GM12801 (cell line): ENCODE data around the gene EIF5A.

Source experiments
- TF ChIP-seq, protein P1 (sequence below): IDR thresholded peaks from one replicate; pipeline ENCODE4 v1.5.1; 2011; ENCODE audit warnings: control low read depth; ENCODE audit not compliant: insufficient read length; ENCODE audit errors: extremely low read depth

EIF5A gene

DNA sequence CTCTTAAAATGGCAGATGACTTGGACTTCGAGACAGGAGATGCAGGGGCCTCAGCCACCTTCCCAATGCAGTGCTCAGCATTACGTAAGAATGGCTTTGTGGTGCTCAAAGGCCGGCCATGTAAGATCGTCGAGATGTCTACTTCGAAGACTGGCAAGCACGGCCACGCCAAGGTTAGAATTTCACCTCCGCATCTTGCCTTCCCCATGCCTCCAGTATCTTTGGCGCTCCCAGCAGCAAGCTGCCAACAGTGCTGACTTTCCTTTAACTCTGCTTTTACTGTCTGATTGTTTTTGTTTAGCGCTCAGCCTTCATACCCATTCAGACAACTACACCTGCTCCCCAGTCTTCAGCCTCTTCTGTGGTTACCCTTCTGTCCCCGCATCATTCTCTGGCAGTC, 2.2 kb downstream of the EIF5A start:
- TF ChIP-seq, protein P1, sequence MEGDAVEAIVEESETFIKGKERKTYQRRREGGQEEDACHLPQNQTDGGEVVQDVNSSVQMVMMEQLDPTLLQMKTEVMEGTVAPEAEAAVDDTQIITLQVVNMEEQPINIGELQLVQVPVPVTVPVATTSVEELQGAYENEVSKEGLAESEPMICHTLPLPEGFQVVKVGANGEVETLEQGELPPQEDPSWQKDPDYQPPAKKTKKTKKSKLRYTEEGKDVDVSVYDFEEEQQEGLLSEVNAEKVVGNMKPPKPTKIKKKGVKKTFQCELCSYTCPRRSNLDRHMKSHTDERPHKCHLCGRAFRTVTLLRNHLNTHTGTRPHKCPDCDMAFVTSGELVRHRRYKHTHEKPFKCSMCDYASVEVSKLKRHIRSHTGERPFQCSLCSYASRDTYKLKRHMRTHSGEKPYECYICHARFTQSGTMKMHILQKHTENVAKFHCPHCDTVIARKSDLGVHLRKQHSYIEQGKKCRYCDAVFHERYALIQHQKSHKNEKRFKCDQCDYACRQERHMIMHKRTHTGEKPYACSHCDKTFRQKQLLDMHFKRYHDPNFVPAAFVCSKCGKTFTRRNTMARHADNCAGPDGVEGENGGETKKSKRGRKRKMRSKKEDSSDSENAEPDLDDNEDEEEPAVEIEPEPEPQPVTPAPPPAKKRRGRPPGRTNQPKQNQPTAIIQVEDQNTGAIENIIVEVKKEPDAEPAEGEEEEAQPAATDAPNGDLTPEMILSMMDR, result no peak

DNA sequence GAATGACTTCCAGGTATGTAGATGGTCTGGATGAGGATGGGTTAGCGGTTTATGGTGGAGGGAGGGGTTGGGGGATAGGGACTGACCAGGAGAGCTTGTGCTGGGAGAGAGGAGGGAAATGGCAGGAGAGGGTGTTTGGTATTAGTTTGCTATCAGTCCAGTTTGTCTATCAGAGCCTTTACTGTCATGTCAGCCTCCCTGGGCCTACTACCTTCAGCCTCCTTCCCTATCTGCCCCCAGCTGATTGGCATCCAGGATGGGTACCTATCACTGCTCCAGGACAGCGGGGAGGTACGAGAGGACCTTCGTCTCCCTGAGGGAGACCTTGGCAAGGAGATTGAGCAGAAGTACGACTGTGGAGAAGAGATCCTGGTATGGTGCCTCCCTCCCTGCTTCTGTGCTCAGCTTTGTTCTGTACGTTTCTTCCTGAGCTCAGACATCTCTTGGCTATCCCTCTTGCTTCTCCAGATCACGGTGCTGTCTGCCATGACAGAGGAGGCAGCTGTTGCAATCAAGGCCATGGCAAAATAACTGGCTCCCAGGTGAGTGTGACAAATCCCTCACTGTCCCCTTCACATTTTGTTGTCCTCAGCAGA, 3.8 kb downstream of the EIF5A start:
- TF ChIP-seq, protein P1, result no peak

DNA sequence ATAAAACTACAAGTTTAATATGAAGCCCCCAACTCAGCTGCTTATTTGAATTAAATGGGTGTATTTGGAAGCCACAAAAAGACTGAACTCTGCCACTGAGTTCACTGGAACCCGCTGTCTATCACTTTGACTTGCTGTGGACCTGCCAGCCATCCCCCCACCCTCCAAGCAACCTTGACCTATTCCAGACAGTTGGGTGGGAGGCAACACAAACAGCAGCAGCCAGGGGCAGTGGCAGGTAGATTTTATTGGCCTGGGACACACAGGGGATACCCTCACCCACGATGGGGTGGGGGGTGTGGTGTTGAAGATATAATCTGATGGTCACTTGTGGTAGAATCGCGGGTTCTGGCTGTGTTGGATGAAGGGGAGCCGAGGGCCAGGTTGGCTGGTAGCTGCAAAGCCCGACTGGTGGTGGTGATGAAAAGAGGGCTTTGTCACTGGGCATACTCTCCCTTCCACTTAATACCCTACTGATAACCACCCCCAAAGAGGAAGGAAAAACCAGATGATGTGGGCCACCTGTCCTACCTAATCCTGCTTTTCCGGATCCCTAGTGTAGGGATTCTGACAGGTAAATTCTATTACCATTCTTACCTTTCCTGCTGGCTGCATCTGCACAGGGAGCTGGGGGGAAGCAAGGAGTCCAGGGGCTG, 5.1 kb downstream of the EIF5A start:
- TF ChIP-seq, protein P1, result no peak

DNA sequence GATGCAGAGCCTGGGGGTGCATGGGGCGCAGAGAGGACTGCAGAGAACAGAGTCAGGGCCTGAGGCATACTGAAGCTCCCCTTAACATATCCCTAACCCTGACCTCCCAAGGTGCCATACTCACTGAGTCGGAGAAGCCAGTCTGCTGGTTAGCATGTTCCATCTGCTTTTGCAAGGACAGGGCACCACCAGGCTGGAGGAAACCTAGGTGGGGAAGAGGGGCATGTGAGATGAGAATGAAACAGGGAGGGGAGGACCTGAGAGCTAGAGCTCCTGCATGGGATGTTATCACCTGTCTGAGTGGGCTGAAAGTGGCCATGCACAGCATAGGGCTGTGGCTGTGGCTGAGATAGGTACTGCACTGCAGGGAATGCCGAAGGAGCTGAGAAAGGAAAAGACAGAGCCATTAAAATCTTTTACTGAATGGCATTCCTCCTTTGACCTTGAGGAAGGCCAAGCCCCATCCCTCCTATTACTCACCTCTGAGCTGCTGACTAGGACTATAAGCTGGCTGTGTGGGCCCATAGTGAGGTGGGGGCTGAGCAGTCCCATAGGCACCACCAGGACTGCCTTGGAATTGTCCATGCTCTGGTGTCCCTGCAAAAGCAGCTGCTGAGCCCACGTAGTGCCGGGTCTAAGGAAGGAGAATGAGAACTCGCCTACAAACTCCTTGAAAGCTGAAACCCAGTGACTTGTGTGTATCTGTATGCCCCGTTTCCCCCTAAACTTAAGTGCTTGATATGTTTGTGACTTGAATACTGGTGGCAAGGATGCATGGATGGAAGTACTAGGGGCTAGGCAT, 5.9 kb downstream of the EIF5A start:
- TF ChIP-seq, protein P1, result no peak

DNA sequence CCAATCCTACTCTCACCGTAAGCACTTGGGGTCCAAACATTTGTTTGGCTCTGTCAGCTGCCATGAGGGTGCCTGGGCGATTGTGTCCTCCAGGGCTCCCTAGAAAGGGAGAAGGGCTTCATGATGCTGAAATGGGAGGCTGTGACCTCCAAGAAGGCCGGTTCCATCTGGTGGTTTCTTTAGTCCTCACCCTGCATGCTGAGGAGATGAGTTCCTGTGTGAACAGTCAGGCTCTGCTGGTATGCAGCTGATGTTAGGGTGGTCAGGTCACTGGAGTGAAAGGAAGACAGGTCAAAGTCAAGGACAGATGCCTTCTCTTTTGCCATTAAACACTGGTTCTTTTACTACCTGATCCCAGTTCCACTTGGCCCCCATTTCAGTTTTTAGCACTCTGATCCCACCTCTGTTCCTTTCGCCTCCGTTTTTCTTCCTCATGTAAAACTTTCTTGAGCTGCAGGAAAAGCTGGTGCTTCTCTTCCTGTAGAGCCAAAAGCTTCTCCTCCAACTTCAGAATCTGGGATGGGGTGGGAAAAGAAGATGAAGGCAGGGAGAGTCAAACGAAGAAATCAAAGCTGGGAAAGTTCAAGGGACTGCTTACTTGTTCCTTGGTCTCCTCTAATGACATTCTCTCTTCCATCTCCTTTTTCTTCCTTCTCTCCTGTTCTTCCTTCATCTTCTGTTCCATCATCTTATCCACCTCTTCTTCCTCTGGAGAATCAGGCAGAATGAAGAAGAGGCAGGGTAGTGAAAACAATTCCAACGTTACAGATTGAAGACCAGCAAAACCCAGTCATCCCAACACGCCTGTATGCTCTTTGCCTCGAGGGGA, 6.7 kb downstream of the EIF5A start:
- TF ChIP-seq, protein P1, result no peak

DNA sequence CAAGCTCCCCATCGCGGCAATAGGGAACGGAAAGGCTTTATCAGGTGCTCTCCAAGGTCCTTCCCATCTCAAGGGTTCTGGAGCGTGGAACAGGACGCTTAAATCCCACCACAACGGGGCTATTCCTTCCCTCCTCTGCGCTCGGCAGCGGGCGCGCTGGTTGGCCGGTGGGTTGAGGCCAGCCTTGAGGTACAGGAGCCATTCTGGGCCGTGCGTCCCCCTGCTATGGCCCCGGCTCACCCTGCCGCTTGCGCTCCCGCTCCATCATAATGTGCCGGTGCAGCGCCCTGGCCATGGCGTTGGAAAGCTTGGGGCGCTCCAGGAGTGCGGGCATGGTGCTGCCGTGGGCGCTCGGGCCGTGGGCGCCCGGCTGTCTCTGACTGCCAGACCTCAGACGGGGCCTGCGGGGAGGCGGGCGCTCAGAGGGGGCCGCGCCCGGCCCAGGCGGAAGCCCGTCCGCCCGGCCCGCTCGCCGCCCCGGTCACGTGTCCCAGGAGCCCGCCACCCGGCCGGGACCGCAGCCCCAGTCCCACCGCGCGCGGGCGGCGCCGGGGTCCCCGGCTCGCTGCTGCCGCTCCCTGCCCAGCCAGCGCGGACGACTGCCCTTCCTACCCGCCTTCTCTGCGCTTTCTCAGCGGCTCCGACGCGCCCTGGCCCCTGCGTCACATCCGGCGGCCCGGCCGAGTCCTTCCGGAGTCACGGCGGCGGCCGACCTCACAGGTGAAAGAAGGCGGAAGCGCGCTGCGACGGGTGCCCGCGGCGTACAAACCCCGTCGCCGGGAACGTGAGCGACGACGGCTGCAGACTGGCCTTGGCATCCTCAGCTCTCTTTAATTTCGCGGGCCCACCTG, 7.5 kb downstream of the EIF5A start, which contains the start of gene GPS2:
GPS2 (minus strand) TSS at position 642 of the 851 bp plus-strand sequence; CDS start at position 334, 308 bp downstream.
- TF ChIP-seq, protein P1, result no peak
